ENCODE data around the gene PDE4DIP. TPM values are rescaled to one million over a fixed set of nuclear protein-coding genes. Genes with fewer than 3 reads are reported as not detected.
"Not testable (repeated sequence)": the region's sequence is repeated elsewhere in the genome, so short reads cannot be mapped to it uniquely, and the experiment has no call there.

Gene PDE4DIP
- polyA plus RNA-seq, 3 donors from 2014 or later: 3.2 to 13.4 (median 4.6) TPM

DNA sequence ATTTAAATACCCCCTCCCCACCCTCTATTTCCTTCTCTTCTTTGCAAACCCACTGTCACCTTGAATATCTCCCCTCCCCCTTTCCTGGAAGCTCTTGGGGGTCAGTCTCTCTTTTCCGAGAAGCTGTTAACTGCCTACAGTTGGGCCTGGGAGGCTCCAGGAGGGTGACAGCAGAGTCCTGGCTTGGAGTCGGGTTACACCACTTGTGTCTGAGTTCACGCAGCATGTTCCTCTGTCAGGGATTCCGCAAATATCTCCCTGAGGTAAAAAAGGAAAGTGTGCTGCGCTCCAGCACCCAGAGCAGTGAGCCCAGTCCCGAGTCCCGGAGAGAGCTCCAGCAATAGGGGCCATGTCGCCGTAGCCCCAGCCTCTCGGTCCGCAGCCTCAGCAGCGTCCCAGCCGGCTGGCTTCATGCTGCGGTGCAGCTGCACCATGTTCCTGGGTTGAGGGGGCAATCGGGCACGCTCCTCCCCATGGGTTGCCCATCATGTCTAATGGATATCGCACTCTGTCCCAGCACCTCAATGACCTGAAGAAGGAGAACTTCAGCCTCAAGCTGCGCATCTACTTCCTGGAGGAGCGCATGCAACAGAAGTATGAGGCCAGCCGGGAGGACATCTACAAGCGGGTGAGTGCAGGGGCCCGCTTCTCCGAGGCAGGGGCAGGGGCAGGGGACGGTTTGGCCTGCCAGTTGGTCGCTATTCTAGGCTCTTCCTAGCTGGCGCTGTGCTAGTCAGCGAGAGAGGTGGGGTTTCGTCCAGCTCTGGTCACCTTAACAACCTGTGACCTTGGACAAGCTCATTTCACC, 45.2 kb downstream of the PDE4DIP start:
- not testable (repeated sequence) for H3K4me1 Mint-ChIP-seq; H3K4me3 Mint-ChIP-seq; H3K36me3 Mint-ChIP-seq; H3K9me3 Mint-ChIP-seq; H3K27ac Mint-ChIP-seq; H3K27me3 Mint-ChIP-seq (ENCODE audit: low read depth in 3 of 3); DNase-seq

DNA sequence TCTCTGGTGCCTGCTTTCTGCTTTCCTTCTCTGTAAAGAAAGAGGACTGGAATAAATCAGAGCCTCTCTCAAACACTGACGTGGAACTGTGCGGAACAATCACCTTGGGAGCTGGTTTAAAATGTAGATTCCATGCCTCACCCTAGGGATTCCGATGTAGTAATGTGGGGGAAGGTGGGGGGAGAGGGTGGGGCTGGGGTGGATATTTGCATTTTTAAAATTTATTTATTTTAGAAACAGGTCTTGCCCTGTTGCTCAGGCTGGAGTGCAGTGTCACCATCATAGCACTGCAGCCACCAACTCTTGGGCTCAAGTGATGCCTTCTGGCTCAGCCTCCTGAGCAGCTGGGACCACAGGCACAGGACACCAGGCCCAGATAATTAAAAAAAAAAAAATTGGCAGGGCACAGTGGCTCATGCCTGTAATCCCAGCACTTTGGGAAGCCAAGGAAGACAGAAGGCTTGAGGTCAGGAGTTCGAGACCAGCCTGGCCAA, 45.9 kb downstream of the PDE4DIP start:
- H3K4me1 Mint-ChIP-seq; H3K4me3 Mint-ChIP-seq; H3K27me3 Mint-ChIP-seq (ENCODE audit: low read depth in 3 of 3); H3K27ac Mint-ChIP-seq; H3K36me3 Mint-ChIP-seq; H3K9me3 Mint-ChIP-seq; DNase-seq: not testable (repeated sequence)

DNA sequence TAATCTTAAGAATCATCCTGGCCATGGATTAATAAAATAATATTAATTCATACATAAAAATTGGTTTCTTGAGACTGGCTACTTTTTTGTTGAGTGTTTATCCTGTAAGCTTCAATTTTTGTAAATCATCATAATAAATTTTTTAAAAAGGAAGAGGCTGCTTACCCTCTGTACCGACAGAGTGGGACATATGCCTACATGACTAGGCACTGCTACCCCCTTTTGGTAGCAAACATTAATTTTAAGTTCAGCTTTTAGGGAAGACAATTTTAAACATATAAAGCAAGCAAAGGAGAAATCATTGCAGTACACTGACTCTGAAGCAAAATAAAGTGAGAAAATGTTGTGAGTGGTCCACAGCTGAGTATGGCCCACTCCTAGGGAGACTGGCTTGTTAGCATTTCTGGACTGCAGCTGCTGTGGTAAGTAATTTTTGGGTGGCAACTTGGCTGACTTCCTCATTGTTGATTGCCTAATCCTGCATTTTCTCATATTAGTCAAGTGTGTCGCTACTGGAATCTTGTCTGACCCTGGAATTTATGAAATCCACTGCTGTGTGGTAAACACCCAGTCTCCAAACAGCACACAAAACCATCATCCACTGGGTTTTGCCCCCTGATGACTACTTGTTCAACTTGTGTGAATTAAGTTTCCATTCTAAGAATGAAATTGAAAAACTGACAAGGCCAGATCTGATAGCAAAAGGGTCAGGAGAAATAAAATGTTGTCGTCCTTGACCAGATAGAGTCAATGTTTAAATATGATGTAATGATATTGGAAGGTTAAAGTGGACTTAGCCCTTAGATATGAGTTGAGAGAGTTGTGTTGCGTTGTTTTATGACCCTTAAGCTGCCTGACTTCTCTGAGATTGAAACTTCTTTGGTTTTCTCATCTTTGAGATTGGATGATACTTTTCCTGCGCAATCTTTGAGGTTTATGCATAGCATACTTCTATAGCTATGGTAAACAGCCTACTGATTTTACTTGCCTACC, 50.4 kb downstream of the PDE4DIP start:
- not testable (repeated sequence) for H3K9me3 Mint-ChIP-seq; H3K4me1 Mint-ChIP-seq; H3K4me3 Mint-ChIP-seq; DNase-seq; H3K27ac Mint-ChIP-seq; H3K36me3 Mint-ChIP-seq; H3K27me3 Mint-ChIP-seq (ENCODE audit: low read depth in 3 of 3)

DNA sequence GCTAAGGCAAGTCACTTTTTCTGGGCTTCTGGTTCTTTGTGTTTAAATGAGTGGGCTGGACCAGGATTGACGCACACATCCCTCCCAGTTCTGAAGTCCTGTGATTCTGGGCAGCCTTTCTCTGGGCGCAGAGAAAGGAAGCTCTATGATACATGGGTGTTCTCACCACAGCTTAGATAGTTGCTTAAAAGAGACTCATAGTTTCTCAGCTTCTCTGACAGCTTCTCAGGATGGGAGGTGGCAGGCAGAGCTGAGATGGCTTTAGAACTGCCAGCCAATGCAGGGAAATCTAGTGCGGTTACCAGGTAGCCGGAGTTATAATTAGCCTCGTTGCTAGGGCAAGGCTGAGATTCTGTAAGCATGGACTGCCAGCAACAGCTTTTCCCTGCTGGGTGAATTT, 55.8 kb downstream of the PDE4DIP start:
- H3K36me3 Mint-ChIP-seq; H3K27me3 Mint-ChIP-seq (ENCODE audit: low read depth in 3 of 3); H3K27ac Mint-ChIP-seq; DNase-seq; H3K4me1 Mint-ChIP-seq; H3K4me3 Mint-ChIP-seq; H3K9me3 Mint-ChIP-seq: not testable (repeated sequence)

DNA sequence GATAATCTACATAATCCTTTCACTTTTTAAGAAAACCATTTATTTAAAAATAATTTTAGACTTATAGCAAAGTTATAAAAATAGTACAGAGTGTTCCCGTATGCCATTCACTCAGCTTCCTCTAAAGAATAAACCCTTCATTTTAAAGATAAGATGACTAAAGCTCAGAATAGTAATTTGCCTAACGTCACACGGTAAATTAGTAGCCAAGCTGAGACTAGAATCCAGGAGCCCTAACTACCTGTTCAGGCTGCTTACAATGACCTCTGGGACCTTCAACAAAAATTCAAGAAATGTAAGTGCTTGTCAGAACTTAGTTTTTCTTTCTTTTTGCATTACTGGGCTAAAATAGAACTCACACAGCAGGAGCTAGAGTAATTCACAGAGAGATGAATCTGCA, 56.5 kb downstream of the PDE4DIP start:
- H3K9me3 Mint-ChIP-seq; H3K27me3 Mint-ChIP-seq (ENCODE audit: low read depth in 3 of 3); H3K36me3 Mint-ChIP-seq; H3K4me1 Mint-ChIP-seq; H3K27ac Mint-ChIP-seq; H3K4me3 Mint-ChIP-seq; DNase-seq: not testable (repeated sequence)

DNA sequence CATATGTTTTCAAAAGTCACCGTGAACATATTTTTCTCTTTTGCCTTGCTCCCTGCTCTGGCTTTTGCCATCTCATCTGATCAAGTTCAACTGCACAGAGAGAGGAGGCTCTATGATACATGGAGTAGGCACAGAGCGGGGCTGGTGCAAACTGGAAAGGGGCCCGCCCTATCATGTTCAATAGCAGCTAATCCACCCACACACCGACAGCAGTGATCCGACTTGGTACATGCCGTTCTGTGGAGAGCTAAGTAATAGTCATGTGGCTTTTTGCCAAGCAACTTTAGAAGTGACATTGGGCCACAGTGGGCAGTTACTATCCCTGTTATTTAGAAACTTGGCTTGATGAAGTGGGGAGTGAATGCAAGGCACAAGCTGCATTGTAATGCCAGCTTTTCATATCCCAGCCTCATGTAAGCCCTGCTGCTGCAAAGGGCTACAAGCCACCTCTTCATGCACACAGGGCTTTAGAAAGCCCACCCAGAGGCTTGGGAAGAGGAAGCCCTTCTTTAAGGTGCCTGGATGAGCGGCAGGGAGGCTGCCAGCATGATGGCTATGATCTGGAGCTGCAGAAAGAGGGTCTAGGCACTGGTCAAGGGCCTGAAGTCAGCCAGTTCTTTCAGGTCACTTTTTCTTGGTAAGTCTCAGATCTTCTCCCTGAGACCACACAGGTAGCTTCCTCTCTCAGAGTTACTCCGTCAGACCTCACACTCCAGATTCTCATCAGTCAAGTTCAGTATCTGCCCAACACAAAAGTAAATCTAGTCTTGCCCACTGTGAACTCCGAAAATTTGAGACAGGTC, 57.1 kb downstream of the PDE4DIP start:
- H3K4me1 Mint-ChIP-seq; H3K27ac Mint-ChIP-seq; H3K9me3 Mint-ChIP-seq; H3K27me3 Mint-ChIP-seq (ENCODE audit: low read depth in 3 of 3); H3K36me3 Mint-ChIP-seq; DNase-seq; H3K4me3 Mint-ChIP-seq: not testable (repeated sequence)

DNA sequence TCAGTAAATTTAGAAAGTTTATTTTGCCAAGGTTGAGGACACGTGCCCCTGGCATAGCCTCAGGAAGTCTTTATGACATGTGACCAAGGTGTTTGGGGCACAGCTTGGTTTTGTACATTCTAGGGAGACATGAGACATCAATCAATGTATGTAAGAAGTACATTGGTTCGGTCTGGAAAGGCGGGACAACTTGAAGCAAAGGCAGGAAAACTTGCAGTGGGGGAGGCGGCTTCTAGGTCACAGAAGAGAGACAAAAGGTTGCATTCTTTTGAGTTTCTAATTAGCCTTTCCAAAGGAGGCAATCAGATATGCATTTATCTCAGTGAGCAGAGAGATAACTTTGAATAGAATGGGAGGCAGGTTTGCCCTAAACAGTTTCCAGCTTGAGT, 57.7 kb downstream of the PDE4DIP start:
- H3K9me3 Mint-ChIP-seq; H3K27me3 Mint-ChIP-seq (ENCODE audit: low read depth in 3 of 3); H3K4me1 Mint-ChIP-seq; H3K27ac Mint-ChIP-seq; H3K36me3 Mint-ChIP-seq; DNase-seq; H3K4me3 Mint-ChIP-seq: not testable (repeated sequence)

DNA sequence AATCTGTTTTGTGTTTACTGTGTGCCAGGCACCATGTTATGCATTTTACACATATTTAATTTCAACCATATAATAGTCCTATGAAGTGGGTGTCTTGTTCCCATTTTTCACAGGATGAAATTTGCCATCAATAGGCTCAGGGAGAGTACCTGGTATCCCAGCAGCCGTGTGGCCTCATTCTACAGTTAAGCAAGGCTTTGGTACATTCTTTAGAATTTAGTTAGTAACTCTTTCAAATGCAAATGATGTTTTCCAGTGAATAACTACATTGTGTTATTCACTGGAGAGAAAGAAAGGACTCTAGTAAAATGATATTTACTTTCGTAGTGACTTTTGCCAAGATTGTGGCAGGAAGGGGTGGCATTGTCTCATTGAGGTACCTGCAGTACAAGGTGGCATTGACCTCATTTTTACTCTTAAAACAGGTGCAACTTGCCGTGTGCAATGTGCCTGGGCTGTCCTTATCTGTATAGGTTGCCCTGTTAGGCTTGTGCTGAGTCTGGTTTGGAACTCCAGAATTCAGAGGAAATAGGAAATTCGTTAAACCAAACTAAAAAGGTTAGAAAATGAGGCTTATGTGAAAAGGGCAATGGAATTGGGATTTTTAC, 65.1 kb downstream of the PDE4DIP start:
- not testable (repeated sequence) for H3K27me3 Mint-ChIP-seq (ENCODE audit: low read depth in 3 of 3); H3K4me1 Mint-ChIP-seq; H3K36me3 Mint-ChIP-seq; H3K4me3 Mint-ChIP-seq; H3K27ac Mint-ChIP-seq; DNase-seq; H3K9me3 Mint-ChIP-seq

DNA sequence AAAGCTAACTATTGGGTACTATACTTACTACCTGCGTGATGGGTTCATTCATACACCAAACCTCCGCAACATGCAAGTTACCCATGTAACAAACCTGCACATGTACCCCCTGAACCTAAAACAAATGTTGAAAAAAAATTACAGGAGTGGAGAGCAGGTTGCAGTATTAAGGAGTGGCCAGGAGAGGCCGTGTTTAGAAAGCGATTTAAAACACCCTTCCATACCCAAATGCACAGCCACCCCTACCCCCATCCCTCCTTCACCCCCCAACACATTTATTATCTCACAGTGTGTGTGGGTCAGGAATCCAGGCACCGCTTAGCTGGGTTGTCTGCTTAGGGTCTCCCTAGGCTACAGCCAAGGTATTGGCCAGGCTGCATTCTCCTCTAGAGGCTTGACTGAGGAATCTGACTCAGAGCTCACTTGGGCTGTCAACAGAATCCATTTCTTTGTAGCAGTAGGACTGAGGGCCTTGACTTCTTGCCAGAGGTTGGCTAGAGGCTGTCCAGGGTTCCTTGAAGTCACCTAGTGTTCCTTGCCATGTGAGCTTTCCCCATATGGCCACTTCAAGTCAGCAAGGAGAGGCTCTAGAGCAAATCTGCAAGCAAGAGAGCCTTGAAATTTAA, 67.2 kb downstream of the PDE4DIP start:
- H3K27ac Mint-ChIP-seq; H3K27me3 Mint-ChIP-seq (ENCODE audit: low read depth in 3 of 3); H3K36me3 Mint-ChIP-seq; DNase-seq; H3K4me3 Mint-ChIP-seq; H3K4me1 Mint-ChIP-seq; H3K9me3 Mint-ChIP-seq: not testable (repeated sequence)

DNA sequence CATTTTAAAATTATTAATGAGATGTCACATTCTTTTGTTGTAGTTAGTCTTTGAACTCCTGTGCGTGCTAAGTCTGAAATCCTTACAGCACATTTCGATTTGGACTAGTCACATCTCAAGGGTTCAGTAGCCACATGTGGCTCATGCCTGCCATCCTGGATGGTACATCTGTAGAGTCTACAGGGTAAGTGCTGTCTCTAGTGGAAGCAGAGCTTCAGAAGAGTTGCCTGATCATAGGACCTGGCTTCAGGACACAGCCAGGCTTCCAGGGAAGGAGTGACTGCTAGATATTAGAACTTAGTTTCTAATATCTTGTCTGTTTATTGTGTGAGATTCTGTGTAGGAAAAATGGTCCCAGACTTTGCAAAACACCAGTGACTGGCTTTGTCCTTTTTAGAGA, 72.0 kb downstream of the PDE4DIP start:
- H3K27me3 Mint-ChIP-seq (ENCODE audit: low read depth in 3 of 3); H3K4me1 Mint-ChIP-seq; H3K9me3 Mint-ChIP-seq; DNase-seq; H3K36me3 Mint-ChIP-seq; H3K27ac Mint-ChIP-seq; H3K4me3 Mint-ChIP-seq: not testable (repeated sequence)

DNA sequence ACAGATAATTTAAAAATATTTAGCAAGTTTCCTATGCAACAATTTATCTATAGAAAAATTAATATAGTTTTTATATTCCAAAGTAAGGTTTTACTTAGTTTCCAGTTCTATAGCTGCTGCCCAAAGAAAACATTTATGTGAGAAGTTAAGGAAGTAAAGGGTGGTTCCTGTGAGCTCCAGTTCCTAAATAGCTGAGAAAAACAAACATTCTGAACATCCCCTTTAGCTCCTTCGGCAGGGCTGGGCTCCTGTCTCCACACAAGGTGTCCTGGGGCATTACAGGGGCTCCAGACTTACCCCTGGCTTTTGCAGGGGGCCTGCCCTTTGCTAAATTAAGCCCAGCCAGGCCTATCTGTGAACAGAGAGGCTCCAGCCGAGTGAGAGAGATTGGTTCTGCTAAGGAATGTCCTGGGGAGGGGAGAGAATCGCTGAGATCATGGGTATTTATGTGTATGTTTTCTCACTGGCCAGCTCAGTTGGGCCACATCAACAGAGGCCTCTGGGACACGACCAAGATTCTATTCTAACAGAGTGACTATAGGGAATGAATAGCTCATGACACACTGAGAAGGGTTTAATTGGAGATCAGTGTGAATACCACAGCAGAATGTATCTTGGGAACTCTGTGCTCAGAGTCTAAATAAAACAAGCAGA, 72.6 kb downstream of the PDE4DIP start:
- not testable (repeated sequence) for H3K9me3 Mint-ChIP-seq; H3K4me3 Mint-ChIP-seq; H3K36me3 Mint-ChIP-seq; H3K27me3 Mint-ChIP-seq (ENCODE audit: low read depth in 3 of 3); H3K27ac Mint-ChIP-seq; H3K4me1 Mint-ChIP-seq; DNase-seq

DNA sequence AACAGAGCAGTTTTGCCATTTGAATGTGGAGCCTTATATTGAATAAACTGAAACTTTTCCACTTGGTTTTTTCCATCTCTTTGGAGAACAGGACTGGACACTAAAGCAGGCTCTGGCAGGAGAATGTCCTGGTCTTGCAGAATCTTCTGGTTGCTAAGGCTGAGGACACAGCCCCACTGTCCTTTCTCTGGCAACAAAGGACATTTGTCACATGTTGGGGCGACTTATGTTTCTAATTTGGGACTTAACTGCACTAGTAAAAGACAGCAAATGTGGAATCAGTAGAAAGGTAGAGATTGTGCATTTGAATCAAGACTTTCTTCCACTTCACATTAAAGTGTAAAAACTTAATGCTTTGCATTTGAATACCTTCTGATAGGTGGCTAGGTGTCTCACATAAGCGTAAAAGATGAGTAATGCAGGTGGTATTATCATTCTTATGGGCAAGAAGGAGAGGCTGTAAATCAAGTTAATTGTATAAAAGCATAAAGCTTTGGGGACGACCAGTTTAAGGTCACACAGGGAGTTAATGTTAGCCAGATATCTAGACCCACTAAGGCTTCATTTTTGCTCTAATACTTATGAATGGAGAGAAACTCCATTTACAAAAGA, 74.7 kb downstream of the PDE4DIP start:
- not testable (repeated sequence) for H3K27me3 Mint-ChIP-seq (ENCODE audit: low read depth in 3 of 3); H3K36me3 Mint-ChIP-seq; H3K4me3 Mint-ChIP-seq; H3K9me3 Mint-ChIP-seq; DNase-seq; H3K27ac Mint-ChIP-seq; H3K4me1 Mint-ChIP-seq

All from immature natural killer cell (primary cell).